HG03159 (cell line): Measurements from ENCODE around the gene CACFD1.
A peak's percentile ranks its signal among the peaks of the same experiment; 100 is the strongest.

Source experiments
- ATAC-seq: cut with Tn5 transposase; IDR thresholded peaks from one replicate; pipeline ENCODE4 v1.9.1; 2021; ENCODE audit warnings: mild to moderate bottlenecking, moderate library complexity; ENCODE audit not compliant: unreplicated experiment

The CACFD1 gene

DNA sequence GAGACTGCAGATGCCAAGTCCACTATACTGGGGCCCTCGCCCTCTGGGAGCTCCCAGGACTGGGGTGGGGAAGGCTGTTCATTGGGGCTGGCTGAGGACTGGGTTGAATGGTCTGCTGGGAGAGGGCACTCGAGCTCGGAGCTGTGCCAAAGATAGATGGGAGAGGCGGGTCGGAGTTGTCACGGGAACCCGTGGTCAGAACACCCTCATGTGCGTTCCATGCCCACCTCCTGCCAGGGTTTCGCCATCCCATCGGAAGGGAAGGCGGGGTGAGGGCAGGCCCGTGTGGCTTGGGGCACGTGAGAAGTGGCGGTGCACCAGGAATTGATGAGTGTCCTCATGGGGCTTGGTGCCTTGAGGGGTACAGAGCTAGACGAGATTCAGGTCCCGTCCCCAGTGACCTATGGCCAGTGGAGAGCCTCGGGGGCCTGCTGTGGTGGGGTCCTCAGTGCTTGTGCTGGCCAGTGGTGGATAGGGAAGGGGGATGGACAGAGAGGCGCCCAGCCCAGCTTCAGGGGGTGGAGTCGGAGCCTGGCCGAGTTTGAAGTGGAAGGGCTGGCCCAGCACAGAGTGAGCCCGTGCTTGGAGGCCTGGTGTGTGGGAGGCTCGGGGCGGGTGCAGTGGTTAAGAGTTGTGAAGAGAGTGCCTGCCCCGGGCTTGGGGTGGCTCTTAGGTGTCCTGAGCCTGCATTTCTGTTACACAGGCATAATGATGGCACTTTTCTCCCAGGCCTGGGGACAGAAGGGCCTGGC lies 4.3 kb downstream of the CACFD1 start:
- no peak for ATAC-seq

DNA sequence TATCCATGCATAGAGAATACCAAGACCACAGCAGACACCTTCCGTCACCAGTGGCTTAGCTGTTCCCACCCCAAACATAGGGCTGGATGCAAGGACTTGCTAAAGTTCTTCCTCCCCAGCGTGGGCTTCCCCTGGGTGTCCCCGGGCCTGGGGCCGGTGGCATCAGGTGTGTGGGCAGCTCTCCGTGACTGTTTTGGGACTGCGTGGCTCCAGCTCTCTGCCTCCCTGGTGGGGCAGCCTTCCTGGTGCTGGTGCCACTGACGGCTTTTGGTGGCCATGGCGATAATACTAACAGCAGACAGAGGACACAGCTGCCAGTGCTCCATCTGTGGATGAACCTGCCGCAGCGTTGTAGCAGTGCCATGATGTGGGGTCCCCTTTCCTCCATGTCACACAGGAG lies 4.9 kb downstream of the CACFD1 start:
- no peak for ATAC-seq

DNA sequence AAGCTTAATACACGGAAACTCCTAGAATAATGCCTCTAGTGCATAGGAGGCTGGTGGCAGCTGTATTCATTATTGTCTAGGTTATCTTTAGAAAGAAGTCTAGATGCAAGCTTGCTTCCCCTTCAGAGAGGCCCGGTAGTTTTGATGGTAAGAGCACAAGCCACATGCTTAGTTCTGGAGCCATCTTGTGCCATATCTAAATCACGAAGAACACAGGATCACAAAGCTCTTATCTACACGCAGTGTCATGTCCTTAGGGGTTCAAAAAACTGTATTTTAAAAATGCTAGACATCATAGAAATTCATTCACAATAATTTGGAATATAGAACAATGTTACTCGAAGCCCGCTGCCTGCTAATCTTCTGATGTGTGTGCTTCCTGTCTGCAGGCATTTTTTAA lies 6.2 kb downstream of the CACFD1 start:
- ATAC-seq: no peak

DNA sequence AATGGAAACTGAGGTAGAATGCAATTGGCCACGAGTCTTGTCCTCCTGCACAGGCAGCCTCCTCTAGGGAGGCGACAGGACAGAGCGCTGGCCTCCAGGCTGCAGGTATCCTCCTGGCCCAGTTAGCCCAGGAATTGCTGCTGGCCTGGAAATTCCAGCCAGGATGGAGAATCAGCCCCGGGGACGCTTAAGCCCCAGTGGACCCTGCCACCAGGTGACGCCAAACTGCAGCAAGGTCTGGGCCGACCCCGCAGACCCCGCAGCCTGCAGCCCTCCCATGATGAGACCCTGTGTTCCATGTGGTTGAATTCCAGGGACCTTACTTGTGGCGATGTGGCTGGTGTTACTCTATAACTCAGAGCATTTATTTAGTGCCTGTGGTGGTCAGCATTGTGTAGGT lies 7.3 kb downstream of the CACFD1 start:
- no peak for ATAC-seq

DNA sequence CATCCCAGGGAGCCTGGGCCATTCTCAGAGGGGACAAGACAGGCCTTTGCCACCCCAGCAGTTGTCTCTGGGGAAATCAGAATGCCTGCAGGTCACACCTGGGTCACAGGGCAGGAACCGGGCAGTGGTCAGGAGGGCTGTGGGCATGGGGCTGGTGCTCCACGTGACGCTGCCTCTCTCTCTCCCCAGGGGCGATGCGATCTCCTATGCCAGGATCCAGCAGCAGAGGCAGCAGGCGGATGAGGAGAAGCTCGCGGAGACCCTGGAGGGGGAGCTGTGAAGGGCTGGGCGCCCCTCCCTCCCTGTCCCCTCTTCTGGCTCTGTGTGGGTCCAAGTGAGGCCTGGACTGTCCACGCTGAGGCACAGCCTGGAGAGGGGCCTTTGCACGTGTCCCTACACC lies 8.6 kb downstream of the CACFD1 start:
- no peak for ATAC-seq

DNA sequence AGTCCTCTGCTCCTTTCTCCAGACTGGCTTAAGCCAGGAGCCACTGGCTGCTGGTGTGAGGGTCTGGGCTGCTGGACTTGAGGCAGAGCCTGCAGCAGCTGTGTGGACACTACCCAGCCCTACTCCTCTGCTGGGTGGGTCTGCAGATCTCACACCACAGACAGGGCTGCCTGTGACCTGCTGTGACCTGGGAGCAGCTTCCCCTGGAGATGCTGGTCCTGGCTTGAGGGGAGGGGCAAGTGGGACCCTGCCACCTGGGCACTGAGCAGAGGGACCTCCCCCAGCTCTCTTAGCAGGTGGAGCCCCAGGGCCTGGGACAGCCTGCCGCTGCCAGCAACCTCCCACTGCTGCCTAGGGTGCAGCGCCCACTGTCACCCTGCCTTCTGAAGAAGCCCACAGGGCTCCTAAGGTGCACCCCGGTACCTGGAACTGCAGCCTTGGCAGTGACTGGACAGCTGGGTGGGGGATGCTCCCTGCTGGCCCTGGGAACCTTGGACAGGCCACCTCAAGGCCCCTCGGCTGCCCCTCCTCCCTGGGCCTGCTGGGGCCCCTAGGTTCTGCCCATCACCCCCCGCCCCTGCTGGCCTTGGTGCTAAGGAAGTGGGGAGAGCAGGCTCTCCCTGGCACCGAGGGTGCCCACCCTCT lies 9.1 kb downstream of the CACFD1 start:
- ATAC-seq: no peak

DNA sequence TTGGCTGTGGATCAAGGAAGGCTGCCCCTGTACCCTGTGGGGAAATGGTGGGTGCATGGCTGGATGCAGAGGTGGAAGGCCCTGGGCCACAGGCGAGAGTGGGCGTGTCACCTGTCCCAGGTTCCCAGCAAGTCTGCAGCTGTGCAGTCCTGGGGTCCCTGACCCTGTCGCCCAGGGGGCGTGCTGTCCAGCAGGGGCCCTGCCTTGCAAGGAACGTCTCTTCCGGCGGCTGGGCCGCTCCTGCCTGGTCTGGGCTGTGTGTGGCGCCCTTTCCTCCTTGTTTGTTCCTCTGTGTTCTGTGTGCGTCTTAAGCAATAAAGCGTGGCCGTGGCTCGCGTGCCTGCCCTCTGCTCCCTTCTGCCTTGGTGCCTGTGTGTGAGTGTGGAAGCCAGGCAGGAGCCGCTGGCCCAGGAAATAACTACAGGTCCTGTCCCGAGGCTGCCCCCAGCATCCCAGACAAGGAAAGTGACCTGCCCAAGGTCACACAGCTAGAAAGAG lies 10.7 kb downstream of the CACFD1 start:
- ATAC-seq: no peak

DNA sequence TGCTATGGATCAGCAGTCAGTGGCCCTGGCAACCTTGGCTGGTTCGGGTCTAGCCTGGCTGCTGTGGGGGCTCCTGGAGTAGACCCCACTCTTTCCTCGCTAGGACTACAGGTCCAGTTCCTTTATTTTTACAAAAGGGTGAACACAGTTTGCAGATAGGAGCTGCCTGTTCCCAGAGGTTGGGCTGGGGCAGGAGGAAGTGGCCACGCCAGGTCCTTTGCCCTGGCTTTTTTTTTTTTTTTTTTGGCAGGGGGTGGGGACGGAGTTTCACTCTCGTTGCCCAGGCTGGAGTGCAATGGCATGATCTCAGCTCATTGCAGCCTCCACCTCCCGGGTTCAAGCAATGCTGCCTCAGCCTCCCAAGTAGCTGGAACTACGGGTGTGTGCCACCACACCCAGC lies 11.2 kb downstream of the CACFD1 start:
- ATAC-seq: no peak

DNA sequence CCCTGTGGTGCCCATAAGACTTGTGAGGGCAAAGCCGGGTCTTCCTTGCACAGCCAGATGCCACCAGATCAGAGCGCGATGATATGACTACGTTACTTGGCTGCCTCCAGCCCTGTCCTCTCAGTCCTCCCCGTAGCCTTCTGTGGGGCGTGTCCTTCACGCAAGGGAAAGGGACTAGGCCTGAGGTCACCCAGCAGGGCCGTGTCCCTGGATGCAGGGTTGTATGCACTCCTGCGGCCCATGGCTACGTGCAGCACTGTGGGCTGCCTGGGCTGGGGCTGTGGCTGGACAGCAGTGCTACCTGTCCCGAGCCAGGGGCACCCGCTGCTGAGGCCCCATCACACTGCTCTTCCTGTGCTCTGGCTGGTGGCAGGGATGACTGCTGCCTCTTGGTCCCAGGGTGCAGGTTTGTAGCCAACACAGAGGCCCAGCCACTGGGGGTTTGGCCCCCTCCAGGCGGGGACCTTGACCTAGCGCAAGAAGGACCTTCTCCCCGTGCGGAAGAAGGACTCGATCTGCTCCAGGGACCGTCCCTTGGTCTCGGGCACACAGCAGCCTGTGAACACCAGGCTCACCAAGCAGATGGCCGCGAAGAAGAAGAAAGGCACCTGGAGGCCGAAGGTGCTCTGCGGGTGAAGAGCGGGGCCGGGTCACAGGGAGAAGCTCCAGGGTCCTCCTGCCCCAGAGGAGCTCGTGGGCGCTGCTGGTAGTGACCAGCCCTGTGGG lies 11.9 kb downstream of the CACFD1 start:
- ATAC-seq: no peak

DNA sequence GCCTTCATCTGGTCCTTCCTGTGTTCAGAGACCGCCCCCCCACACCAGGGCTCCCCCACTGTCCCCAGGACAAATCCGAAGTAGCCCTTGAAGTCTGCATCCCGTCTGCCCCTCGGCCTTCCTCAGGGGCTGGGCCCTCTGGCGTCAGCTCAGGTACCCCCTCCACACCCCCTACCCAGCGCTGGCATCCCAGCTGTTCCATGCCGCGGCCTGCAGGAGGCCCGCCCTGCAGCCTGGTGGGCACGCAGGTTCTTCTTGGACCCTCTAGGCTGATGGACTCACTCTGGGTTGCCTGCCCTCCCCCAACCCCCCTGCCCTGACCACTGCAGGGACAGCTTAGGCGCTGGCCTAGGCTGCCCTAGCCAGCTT lies 12.5 kb downstream of the CACFD1 start:
- no peak for ATAC-seq

DNA sequence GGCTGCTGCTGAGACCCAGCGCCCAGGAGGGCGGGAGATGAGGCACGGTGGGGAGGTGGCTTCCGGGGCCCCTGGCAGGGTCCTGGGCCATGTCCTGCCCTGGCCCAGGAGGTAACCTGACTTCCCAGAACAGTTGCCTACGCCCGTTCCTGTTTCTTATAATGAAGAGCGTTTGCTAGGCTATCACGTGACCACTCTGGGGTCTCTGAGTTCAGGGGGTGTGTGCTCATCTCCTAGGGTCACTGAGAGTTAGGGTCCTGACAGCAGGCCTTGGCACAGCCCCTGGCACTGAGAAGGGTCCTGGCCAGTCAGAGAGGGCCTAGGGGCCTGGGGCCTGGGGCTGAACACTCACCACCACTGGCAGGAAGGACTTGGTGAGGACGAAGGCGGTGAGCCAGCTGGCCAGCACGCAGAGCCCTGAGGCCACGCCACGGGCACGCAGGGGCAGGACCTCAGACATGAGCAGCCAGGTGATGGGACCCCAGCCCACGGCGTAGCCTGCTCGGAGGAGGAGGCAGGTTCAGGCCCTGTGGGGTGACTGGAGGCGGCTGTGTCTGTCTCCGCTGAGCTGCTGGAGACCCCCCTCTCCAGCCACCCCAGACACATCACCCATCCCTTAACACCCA lies 13.1 kb downstream of the CACFD1 start:
- no peak for ATAC-seq

DNA sequence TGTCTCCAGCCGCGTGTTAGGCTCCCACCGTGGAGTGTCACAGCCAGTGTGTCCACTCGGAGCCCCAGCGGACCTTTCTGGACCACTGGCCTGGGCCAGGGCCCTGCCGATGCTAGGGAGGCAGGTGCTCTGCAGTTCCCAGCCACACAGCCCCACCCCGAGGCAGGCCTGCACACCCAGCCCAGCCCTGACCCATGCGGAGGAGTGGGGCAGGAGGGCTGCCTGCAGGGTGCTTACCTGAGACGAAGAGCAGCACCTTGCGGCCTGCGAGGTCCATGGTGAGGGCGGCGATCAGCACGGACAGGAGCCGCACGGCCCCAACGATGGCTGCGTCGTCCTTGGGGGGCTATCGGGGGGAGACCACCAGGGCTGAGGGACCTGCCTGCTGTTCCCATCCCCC lies 14.0 kb downstream of the CACFD1 start:
- no peak for ATAC-seq

DNA sequence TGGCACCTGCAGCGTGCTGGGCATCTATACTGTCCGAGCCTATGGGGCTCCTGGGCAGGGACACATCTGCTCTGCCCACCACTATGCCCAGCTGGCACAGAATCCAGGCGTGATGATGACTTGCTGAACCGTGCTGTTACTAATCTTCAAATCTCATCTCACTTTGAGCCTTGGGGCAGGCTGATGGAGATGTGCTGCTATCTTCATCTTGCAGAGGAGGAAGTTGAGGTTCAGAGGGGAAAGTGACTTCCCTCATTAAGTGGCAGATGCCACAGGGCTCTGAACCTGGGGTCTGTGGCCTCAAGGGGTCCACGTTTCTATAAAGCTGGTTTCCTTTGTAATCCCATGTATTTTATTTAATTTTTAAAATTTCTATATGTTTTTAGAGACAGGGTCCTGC lies 14.4 kb downstream of the CACFD1 start:
- ATAC-seq: no peak

DNA sequence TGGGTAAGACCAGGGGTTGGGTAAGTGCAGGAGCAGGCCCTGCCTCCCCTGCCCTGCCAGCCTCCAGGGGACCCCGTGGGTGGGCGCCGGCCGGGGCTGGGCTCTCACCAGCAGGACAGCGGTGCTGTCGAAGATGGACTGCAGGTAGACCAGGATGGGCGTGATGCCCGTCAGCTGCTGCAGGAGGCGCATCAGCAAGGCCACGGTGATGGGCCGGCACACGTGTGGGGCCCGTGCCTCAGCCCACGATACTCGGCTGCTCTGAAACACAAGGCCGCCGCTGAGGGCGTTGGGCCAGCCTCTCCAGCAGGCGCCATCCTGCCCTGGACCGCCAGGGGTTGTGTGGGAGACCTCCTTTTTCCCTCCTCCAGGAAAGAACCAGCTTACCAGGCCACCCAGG lies 15.1 kb downstream of the CACFD1 start:
- no peak for ATAC-seq

DNA sequence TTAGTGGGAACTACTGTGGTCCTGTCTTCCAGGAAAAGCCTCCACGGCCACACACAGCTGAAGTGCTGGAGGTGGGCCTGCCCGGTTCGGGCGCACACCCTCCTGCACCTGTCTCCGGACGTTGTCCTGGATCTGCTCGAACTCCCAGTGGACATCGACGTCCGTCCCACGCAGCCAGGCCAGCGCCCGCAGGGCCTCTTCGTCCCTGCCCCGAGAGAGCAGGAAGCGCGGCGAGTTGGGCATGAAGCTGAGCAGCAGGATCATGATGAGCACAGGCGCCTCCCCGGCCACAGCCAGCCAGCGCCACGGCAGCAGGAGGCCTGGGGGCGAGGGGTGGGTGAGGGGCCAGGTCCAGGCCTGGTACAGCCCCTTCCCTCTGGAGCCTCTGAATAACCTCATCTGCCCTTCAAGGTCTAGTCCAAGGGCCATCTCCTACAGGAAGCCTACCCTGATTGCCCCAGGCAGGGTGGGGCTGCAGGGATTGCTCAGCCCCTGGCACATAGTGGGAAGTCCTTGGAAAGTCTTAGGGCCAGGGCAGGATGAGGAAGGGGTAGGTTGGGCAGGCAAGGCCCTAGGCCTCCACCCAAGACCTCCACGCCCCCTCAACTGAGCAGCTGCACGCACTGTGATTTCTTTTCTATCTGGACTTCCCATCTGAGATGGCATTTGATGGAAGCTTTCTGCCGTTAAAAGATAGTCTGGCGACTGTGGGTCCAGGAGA lies 15.7 kb downstream of the CACFD1 start:
- ATAC-seq: no peak

DNA sequence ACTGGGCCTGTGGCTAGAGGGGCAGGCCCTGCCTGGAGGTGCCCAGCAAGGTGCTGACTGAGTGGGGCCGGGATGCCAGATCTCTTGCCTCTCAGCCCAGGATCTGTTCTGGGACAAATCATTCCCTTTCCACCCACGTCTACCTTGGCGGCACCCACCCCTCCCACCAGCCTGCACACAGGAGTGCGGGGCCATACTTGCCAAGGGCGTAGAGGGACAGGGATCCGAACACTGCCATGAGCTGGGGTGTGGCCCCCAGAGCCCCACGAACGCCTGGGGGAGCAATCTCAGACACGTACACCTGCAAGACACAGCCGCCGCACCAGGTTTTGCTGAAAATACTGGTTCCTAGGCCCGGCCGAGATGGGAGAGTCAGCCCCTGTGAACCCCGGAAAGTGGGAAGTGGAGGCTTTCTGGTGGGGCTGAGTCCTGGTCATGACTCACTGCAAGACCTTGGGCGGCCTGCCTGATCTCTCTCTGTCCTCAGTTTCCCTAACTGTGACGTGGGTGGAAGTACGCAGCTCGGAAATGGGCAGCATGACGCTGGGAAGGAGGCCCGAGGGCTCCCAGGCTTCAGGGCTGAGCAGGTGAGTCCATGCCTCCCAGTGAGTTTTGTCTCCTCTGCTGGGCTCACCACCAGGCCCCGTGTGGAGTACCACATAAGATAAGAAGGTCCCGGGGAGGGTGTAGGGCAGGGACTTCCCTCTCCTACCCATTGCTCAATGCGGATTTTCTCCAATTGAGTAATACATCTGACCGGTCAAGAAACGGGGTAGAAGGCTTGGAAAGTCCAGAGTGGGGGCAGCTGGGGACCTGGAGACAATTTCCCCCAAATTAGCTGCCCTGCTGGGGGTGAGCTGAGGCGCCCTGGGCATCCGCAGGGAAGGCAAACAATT lies 16.5 kb downstream of the CACFD1 start:
- no peak for ATAC-seq

DNA sequence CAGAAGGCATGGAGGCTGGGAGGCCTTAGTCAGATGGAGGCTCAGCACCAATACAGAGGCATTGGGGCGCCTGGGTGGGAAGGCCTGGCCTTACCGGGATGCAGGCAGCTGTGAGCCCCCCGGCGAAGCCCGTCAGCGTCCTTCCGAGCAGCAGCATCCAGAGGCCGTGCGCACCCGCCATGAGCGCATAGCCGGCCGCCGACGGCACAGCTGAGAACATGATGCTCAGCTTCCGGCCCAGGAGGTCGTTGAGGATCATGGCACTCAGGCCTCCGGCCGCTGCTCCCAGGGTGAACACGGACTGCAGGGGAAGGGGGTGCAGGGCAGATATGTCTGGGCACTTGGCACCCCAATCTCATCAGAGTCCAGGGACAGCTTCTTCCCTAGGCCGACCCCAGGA lies 17.2 kb downstream of the CACFD1 start:
- ATAC-seq: no peak

DNA sequence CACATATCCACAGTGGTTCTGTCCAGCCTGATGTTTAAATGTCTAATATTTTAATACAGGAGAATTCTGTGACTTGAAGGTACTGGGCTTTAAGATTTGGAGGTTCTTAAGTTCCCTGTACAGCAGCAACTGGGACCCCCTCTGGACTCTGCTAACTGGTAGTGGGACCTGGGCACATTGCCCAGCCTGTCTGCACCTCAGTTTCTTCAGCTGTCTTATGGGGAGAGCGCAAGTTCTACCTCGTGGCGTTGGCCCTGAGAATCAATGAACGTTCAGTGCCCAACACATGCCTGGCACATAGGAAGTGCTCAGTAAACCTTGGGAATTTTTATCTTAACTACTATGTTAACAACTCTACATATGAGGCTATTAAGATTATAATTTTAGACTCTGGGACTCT lies 17.7 kb downstream of the CACFD1 start:
- no peak for ATAC-seq

DNA sequence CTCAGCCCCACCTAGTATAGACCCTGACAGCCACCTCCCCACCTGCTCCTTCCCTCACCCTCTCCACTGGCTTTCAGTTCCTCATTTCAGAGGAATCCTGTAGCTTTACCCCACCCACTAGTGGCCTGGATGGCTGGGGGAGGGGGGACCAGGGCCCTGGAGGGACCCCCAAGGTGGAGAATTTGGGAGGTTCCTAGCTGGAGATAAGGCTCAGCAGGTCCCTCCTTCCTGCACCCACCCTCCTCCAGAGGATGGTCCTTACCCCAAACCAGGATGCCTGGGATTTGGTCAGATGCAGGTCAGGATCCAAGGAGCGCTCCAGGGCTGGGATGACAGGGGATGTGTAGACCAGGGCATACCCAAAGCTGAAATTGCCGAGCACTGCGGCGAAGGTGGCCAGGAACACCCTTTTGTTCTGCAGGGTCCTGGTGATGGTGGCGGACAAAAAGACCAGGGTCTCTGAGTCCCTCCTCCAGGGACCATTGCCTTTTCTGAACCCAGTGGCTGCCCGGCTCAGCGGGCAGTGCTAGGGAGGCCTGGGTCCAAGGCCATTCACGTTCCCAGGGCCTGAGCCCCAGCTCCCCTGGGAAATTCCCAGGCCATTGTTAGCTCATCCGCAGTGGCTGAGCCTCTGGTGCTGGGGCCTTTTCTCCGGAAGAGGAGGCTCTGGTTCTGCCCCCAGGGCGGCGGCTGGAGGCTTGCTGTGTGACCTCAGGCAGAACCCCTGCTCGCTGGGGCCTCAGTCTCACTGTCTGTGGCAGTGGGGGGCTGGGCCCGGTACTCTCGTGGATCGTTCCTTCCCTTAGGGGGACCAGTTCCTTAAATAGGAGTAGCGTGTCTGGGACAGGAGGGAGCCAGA lies 18.4 kb downstream of the CACFD1 start:
- ATAC-seq: peak; percentile 36
